ENCODE data around the gene RTP1.
A peak's percentile ranks its signal among the peaks of the same experiment; 100 is the strongest.

Gene RTP1

GRCh38 chr3:187186375-187186774, 10.9 kb upstream of the RTP1 start:
- no peak for ATAC-seq (ENCODE audit: low read depth)
- peak overlapping the region; percentile 79 for H3K27ac ChIP-seq (ENCODE audit: poor library complexity, severe bottlenecking)

GRCh38 chr3:187186801-187187421, 10.4 kb upstream of the RTP1 start:
- no peaks in the 10 kb centered on the region for H3K36me3 ChIP-seq (ENCODE audit: low read depth)
- no peak overlapping the region for H3K4me3 ChIP-seq (ENCODE audit: severe bottlenecking)
- H3K27ac ChIP-seq (ENCODE audit: poor library complexity, severe bottlenecking) = peak overlapping the region; percentile 79
- H3K9me3 ChIP-seq (ENCODE audit: severe bottlenecking) = no peaks in the 10 kb centered on the region
- no peaks in the 10 kb centered on the region for H3K27me3 ChIP-seq (ENCODE audit: insufficient read depth, poor library complexity, severe bottlenecking)
- no peak for TF ChIP-seq CTCF (IDR thresholded peaks at IDR 0.05; ENCODE audit: poor library complexity, severe bottlenecking)
- ATAC-seq (ENCODE audit: low read depth) (peak; percentile 92), DNase-seq (ENCODE audit: low spot score) (no peak)
- peaks cover 31% of the 10 kb centered on the region for H3K4me1 ChIP-seq (ENCODE audit: insufficient read depth, poor library complexity, severe bottlenecking)

More at GRCh38 chr3:187186375-187186774, 10.9 kb upstream of the RTP1 start:
- no peak for DNase-seq (ENCODE audit: low spot score)
- peaks cover 36% of the 10 kb centered on the region for H3K4me1 ChIP-seq (ENCODE audit: insufficient read depth, poor library complexity, severe bottlenecking)
- no peak overlapping the region for H3K4me3 ChIP-seq (ENCODE audit: severe bottlenecking)
- H3K9me3 ChIP-seq (ENCODE audit: severe bottlenecking) = no peaks in the 10 kb centered on the region
- no peaks in the 10 kb centered on the region for H3K27me3 ChIP-seq (ENCODE audit: insufficient read depth, poor library complexity, severe bottlenecking)
- H3K36me3 ChIP-seq (ENCODE audit: low read depth) = no peaks in the 10 kb centered on the region
- TF ChIP-seq CTCF (IDR thresholded peaks at IDR 0.05; ENCODE audit: poor library complexity, severe bottlenecking) = no peak

DNA sequence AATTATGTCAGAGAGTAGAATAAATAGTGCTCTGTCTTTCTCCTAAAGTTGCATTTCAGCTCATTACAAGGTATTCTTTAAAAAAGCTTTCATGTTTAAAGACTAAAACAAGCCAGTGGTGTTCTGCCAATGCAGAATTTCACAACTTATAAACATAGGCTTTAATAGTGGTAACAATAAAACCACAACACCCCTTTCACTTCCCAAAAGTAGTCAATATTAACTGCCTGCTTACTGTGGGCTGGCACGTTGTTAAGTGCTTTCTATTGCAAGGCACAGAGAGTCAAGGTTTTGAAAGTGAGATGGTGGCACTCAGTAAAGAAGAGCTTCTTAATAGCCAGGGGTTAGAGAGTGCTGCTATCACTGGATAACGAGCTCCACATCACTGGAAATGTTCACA, 8.4 kb upstream of the RTP1 start:
- ATAC-seq (ENCODE audit: low read depth) (no peak), DNase-seq (ENCODE audit: low spot score) (no peak)
- H3K4me1 ChIP-seq (ENCODE audit: insufficient read depth, poor library complexity, severe bottlenecking) = peaks cover 17% of the 10 kb centered on the region
- H3K4me3 ChIP-seq (ENCODE audit: severe bottlenecking) = no peak overlapping the region
- H3K36me3 ChIP-seq (ENCODE audit: low read depth) = no peaks in the 10 kb centered on the region
- H3K27me3 ChIP-seq (ENCODE audit: insufficient read depth, poor library complexity, severe bottlenecking) = no peaks in the 10 kb centered on the region
- H3K27ac ChIP-seq (ENCODE audit: poor library complexity, severe bottlenecking) = no peak overlapping the region
- H3K9me3 ChIP-seq (ENCODE audit: severe bottlenecking) = no peaks in the 10 kb centered on the region
- TF ChIP-seq CTCF (IDR thresholded peaks at IDR 0.05; ENCODE audit: poor library complexity, severe bottlenecking) = no peak

DNA sequence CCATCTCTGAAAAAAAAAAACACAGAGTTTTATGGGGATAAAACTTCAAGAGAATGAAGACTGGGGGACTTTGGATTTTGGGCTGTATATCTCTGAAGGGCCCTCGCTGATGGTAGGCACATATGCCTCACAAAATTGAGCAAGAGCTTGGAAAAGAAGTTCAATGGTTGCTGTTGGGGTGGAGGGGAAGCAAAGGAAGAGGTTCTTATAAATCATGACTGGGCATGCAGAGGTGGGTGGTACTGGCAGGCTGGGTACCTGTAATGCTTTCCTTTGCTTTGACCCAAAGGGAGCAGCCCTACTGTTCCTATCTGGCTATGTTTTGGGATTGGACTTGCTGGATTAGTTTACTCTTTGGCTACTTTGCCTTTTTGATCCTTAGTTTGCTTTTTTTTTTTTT, 6.0 kb upstream of the RTP1 start:
- TF ChIP-seq CTCF (IDR thresholded peaks at IDR 0.05; ENCODE audit: poor library complexity, severe bottlenecking) = no peak
- Histone ChIP-seq H3K27me3 (ENCODE audit: insufficient read depth, poor library complexity, severe bottlenecking) (no peaks in the 10 kb centered on the region), H3K9me3 (ENCODE audit: severe bottlenecking) (no peaks in the 10 kb centered on the region), H3K4me3 (ENCODE audit: severe bottlenecking) (no peak overlapping the region), H3K36me3 (ENCODE audit: low read depth) (no peaks in the 10 kb centered on the region), H3K27ac (ENCODE audit: poor library complexity, severe bottlenecking) (no peak overlapping the region), H3K4me1 (ENCODE audit: insufficient read depth, poor library complexity, severe bottlenecking) (peaks cover 15% of the 10 kb centered on the region)
- DNase-seq (ENCODE audit: low spot score) (no peak), ATAC-seq (ENCODE audit: low read depth) (no peak)

DNA sequence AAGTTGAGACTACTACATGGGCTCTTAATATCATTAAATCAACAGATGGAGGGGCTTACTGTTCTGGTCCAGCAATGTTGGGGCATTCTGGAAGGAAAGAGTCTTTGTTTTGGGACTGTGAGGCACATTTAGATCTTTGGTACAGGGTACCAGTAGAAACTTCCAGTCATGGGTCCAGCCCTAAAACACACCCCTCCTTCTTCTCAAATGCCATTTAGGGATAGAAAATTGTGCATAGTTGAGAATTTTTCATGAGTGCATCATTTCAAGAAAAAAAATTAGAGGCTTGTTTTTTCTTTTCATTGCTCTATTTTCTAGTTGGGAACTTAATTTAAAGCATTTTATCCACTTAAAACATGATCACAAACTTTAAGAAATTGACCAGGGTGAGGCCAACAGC, 4.1 kb upstream of the RTP1 start:
- no peak overlapping the region for H3K27ac ChIP-seq (ENCODE audit: poor library complexity, severe bottlenecking)
- DNase-seq (ENCODE audit: low spot score) (no peak), ATAC-seq (ENCODE audit: low read depth) (no peak)
- no peak for TF ChIP-seq CTCF (IDR thresholded peaks at IDR 0.05; ENCODE audit: poor library complexity, severe bottlenecking)
- no peaks in the 10 kb centered on the region for H3K9me3 ChIP-seq (ENCODE audit: severe bottlenecking)
- H3K4me1 ChIP-seq (ENCODE audit: insufficient read depth, poor library complexity, severe bottlenecking) = peaks cover 3% of the 10 kb centered on the region
- no peaks in the 10 kb centered on the region for H3K27me3 ChIP-seq (ENCODE audit: insufficient read depth, poor library complexity, severe bottlenecking)
- H3K36me3 ChIP-seq (ENCODE audit: low read depth) = no peaks in the 10 kb centered on the region
- no peak overlapping the region for H3K4me3 ChIP-seq (ENCODE audit: severe bottlenecking)

All from RWPE2 (cell line).